GM21526 (cell line): ENCODE data around the gene HMGCR.

Experiments
- ATAC-seq: cut with Tn5 transposase; IDR thresholded peaks from one replicate; pipeline ENCODE4 v1.9.1; 2021; ENCODE audit warnings: moderate library complexity; ENCODE audit not compliant: unreplicated experiment, low FRiP score

Gene HMGCR

GRCh38 chr5:75338408-75338807 lies 1.4 kb downstream of the HMGCR start:
- ATAC-seq, result no peak

- ATAC-seq, result no peak
Observed at GRCh38 chr5:75340714-75341478, 3.9 kb downstream of the HMGCR start.

DNA sequence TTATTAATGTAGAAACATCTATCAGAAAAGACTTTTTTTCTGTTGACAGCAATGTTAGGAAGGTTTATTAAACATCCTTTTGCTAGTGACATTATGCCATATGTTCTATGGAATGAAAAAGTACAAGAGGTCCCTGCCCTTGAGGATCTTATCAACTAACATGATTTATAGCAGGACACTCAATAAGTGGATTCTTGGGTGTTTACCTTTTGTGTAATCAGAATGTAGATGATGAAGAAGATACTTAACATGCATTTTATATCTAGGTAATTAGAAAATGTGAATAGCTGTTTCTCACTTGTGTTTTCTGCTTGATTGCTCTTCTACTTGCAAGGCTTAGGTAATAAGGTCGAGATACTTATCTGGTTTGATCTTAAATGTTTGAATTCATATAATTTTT lies 4.9 kb downstream of the HMGCR start:
- no peak for ATAC-seq

DNA sequence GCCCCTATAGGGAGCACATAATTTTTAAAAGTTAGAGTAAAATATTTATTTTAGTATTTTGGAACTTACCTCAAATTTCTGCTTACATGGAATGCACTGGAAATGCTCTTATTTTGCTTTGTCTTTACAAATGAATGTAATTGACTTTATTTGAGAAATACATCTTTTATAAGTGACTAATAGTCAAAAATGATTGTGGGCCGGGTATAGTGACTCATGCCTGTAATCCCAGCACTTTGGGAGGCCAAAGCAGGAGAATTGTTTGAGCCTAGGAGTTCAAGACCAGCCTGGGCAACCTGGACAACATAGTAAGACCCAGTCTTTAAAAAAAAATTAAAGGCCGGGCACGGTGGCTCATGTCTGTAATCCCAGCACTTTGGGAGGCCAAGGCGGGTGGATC lies 5.8 kb downstream of the HMGCR start:
- no peak for ATAC-seq

DNA sequence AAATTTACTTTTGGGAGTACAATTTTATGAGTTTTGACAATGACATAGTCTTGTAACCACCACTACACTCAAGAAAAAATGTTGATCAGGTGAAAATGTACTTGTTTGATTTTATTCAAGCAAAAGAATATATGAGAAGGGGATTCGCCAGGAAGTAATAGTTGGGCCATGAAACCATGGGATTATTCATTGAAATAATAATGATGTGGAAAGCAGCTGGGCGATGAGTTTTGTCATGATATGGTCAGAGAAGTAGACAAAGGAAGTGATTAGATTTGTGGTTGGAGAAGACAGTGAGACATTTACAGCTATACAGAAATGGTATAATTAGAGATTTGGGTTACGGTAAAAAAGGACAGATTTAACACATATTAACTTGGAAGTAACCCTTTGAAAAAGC lies 11.2 kb downstream of the HMGCR start:
- ATAC-seq, result no peak

- no peak for ATAC-seq
Observed at GRCh38 chr5:75349663-75350062, 12.6 kb downstream of the HMGCR start.

DNA sequence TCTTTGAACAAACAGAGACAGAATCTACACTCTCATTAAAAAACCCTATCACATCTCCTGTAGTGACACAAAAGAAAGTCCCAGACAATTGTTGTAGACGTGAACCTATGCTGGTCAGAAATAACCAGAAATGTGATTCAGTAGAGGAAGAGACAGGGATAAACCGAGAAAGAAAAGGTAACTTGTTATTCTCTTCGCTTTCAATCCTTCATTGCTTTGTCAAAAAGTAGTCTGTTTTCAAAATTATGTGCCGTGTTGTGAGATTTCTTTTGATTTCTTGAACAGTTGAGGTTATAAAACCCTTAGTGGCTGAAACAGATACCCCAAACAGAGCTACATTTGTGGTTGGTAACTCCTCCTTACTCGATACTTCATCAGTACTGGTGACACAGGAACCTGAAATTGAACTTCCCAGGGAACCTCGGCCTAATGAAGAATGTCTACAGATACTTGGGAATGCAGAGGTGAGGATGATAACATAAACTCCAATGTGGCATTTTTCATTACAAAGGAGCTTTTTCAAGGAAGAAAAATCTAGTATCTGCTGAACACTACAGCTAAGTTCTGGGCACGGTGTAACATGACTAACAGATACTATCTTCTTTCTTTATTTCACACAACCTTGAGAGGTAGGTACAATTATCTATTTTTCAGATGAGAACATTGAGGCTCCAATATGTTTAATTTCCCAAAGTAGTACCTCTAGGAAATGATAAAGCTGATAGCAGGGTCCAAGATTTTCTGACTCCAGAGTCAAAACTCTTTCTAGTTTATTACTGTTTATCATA lies 14.3 kb downstream of the HMGCR start:
- no peak for ATAC-seq

- no peak for ATAC-seq
Observed at GRCh38 chr5:75355236-75355635, 18.2 kb downstream of the HMGCR start.

GRCh38 chr5:75356719-75357118 lies 19.7 kb downstream of the HMGCR start:
- ATAC-seq, result no peak

- no peak for ATAC-seq
Observed at GRCh38 chr5:75358117-75358516, 21.1 kb downstream of the HMGCR start.

DNA sequence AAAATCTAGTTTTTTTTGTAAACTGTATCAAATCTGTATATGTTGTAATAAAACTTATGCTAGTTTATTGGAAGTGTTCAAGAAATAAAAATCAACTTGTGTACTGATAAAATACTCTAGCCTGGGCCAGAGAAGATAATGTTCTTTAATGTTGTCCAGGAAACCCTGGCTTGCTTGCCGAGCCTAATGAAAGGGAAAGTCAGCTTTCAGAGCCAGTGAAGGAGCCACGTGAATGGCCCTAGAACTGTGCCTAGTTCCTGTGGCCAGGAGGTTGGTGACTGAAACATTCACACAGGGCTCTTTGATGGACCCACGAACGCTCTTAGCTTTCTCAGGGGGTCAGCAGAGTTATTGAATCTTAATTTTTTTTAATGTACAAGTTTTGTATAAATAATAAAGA lies 24.3 kb downstream of the HMGCR start:
- ATAC-seq, result no peak

- no peak for ATAC-seq
Observed at GRCh38 chr5:75362474-75362975, 25.5 kb downstream of the HMGCR start.

GRCh38 chr5:75363111-75363510 lies 26.1 kb downstream of the HMGCR start:
- no peak for ATAC-seq

- no peak for ATAC-seq
Observed at GRCh38 chr5:75363726-75364495, 26.9 kb downstream of the HMGCR start.

- no peak for ATAC-seq
Observed at GRCh38 chr5:75364571-75365280, 27.7 kb downstream of the HMGCR start.

- no peak for ATAC-seq
Observed at GRCh38 chr5:75365740-75366139, 28.7 kb downstream of the HMGCR start.

DNA sequence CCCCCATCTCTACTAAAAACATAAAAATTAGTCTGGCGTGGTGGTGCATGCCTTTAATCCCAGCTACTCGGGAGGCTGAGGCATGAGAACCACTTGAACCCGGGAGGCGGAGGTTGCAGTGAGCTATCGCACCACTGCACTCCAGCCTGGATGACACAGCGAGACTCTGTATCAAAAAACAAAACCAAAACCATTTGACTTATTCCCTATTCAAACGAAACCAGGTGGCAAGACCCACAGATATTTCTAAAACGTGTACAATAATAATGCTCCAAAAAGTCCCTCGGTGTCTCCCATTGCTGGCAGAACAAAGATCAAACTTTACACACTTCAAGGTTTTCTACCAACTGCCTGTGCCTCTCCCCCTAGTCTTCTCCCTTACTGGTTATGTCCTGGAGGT lies 29.8 kb downstream of the HMGCR start:
- ATAC-seq, result peak; percentile 83

GRCh38 chr5:75367401-75367800 lies 30.4 kb downstream of the HMGCR start:
- ATAC-seq, result no peak

DNA sequence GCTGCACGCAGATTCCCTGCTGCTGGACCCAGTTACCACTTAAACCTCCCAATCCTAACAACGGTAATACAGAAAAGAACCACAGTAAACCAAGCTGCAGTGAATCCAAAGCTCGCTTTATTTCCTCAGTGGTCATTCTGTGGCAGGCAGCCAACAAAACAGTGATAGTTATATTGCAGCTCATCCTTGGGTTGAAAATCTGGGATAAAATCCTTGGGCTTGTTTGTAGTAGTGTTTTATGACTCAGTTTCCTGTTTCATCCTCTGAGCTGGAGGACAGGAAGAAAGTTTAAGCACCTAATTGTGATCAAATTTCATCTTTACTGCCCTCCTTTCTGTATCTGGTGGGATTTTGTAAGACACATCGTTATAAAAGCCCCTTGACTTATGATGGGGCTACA lies 31.4 kb downstream of the HMGCR start:
- ATAC-seq, result no peak

DNA sequence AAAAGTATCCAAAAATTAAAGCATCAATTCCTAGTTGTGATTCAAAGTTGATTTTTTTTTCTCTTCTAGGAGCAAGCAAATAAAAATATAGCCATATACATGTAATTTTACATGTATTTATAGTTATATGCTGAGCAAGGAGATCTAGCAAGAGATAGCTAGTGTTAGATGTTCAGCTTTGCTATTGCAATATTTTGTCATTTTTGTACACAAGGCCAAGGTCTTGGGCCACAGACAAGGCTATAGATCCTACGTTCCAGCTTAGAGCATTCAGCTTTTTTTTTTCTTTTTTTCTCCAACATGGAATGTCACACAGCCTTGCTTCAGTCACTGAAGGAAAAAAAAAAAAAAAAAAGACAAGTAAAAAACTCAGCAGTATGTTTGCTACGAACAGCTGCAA lies 36.8 kb downstream of the HMGCR start:
- no peak for ATAC-seq
